SK-N-MC (cell line): Measurements from ENCODE around the gene GANAB.
A peak's percentile ranks its signal among the peaks of the same experiment; 100 is the strongest.

ENCODE experiments used
- EZH2 ChIP-seq: fragments of 200-600 bp; sonication (generic); IDR thresholded peaks from one replicate; pipeline ENCODE4 v1.6.1; 2017; ENCODE audit warnings: antibody characterized with exemption
- FOXP2 ChIP-seq: optimal IDR thresholded peaks from 2 replicates; pipeline ENCODE3; 2011; ENCODE audit warnings: mild to moderate bottlenecking, moderate library complexity; ENCODE audit not compliant: insufficient read depth; ENCODE audit errors: extremely low read length, control extremely low read depth
- POLR2AphosphoS5 ChIP-seq: IDR thresholded peaks from 2 replicates; pipeline ENCODE4 v1.6.1; 2012; ENCODE audit warnings: mild to moderate bottlenecking, low read depth, low read length, borderline replicate concordance

DNA sequence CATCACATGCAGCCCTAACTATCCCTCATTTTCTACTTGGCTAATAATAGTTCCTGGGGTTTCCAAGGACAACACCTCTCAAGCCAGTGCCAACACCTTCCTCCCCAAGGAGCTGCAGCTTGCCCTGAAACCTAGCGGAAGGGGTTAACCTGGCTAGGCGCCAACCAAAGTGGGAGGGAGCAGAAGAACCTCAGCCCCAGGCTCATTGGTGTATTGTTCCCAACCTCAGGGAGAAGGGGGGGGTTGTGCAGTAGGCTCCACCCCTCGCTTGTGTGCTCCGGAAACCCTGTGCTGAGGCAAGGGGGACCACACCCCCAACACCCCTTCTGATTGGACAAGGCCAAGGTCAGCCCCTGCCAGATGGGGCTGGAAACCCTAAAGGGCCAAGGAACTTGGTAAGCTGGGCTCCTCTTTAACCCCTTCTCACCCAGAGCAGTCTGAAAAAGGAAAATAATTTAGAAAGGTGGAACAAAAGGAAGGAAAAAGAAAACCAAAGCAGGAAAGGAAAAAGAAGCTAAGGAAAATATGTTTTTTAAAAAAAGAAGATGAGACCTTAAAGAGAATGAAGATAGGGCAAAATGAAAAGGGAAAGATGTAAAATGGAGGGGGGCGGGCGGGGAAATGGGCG is 47.2 kb downstream of the GANAB start:
- peak; percentile 35; the same call in 1 of the 2 replicates for TF ChIP-seq POLR2AphosphoS5
- TF ChIP-seq EZH2 = no peak
- peak; percentile 91 for TF ChIP-seq FOXP2
